Measurements from ENCODE around the gene AAMDC.
"Not testable (repeated sequence)": the region's sequence is repeated elsewhere in the genome, so short reads cannot be mapped to it uniquely, and the experiment has no call there.

The AAMDC gene

DNA sequence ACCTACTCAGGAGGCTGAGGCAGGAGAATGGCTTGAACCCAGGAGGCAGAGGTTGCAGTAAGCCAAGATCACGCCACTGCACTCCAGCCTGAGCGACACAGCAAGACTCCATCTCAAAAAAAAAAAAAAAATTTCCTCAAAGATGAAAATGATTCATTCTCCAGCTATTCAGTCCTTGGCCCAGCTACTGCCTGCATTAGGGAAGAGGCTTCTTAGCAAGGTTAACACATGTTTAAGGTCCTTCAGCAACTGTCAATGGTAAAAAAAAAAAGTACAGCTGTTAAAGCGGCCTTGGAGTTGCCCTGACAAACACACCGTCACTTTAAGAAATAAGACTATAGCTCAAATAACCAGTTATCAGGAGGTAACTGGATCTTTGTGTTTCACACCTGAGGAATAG, 57.3 kb downstream of the AAMDC start:
- DNase-seq; intact Hi-C loops (cut with DNase I): not testable (repeated sequence)

DNA sequence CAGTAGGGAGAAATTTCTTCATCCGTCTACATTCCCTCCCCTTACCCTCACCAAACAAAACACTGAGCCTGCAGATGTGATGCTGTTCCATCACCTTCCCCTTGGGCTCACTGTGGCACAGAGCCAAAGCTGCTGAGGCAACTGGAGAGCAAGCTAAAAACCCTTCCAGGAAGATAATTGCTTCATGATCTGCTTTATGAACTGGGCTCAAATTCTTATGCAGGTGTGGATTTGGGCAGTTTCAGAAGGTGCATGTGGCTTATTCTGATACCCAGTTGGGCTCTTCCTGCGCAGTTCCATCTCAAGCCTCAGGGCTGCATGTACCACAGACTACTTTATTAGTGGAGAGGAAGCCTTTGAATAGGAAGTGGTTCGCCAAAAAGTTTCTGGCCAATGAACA, 58.3 kb downstream of the AAMDC start:
- intact Hi-C loops (cut with DNase I): no loop called here
- DNase-seq: peak in 3 of 42 donors; percentile 5 to 18 (median 10)

DNA sequence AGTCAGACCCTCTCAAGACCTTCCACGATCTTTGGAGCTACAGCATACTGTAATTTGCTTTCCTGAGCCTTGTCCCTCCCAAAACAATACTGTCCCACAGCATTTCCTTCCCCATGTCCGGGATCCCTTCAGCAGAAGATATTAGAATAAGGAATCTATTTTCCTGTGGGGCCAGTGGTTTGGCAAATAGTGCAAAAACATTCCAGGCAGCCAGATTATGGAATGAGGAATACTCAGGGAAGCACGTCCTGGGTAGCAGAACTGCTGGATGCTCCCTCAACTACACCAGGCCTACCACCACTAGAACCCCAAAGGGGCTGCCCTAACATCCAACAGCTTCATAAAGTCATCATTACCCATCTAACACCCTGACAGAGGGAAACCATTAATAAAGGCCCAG, 61.5 kb downstream of the AAMDC start:
- no peak for DNase-seq
- intact Hi-C loops (cut with DNase I): no loop called here

DNA sequence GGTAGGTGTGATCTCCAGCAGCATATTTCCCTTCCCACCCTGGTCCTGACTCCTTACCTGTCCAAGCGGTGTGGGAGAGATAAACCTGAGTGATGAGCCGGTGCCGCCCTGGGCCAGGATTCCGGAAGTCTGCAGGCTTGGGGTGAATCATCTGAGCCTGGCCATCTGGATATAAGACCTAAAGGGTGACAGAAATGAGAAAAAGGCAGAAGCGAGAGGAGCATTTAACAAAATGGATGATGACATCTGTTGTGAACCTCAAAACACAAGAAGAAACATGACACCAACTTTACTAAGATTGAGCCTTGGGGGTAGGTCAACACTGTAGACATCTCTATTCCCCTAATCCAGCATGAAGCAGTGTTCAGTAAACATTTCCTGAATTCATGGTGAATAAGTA, 62.8 kb downstream of the AAMDC start:
- DNase-seq: no peak
- intact Hi-C loops (cut with DNase I): no loop called here

DNA sequence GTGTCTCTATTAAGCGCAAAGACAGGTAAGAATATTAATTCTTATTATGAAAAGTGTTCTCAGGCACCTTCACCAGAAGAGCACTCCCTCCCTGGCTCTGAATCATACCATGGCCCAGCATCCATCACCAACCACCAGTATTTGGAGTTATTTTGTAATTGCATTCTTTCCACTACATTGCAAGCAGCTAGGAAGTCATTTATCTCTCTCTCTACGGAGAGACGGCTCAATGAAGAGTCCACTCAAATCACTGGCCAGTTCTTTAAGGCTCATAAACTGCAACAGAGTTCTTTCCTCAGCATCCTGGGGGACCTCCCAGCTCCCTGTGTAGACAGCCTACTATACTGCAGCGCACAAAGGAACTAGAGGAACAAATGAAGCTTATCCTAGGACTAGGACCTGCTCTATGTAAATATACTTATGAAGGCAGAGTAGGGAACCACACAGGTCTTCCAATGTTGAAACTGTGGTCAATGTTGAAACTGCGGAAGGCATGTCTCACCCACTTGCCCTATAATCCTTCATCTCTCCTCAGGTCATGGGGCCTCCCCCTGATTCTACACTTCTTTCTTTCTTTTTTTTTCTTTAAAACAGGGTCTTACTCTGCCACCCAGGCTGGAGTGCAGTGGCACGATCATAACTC, 63.4 kb downstream of the AAMDC start:
- no peak for DNase-seq
- intact Hi-C loops (cut with DNase I): no loop called here

DNA sequence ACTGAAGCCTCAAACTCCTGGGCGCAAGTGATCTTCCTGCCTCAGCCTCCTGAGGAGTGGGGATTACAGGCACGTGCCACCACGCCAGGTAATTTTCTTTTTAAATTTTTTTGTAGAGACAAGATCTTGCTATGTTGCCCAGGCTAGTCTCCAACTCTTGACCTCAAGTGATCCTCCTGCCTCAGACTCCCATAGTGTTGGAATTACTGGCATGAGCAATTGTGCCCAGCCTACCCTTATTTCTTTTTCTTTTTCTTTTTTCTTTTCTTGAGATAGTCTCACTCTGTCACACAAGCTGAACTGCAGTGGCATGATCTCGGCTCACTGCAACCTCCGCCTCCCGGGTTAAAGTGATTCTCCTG, 63.9 kb downstream of the AAMDC start:
- intact Hi-C loops (cut with DNase I): no loop called here
- DNase-seq: no peak

DNA sequence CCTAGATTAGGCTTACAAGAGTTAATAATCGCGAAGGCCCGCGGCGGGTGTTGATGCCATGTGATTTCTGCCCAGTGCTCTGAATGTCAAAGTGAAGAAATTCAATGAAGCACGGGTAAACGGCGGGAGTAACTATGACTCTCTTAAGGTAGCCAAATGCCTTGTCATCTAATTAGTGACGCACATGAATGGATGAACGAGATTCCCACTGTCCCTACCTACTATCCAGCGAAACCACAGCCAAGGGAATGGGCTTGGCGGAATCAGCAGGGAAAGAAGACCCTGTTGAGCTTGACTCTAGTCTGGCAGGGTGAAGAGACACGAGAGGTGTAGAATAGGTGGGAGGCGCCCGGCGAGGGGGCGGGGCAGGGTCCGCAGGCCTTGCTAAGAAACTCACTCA, 65.5 kb downstream of the AAMDC start:
- no peak for DNase-seq
- intact Hi-C loops (cut with DNase I): no loop called here

DNA sequence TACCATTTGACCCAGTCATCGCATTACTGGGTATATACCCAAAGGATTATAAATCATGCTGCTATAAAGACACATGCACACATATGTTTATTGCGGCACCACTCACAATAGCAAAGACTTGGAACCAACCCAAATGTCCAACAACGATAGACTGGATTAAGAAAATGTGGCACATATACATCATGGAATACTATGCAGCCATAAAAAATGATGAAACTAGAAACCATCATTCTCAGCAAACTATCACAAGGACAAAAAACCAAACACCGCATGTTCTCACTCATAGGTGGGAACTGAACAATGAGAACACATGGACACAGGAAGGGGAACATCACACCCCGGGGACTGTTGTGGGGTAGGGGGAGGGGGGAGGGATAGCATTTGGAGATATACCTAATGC, 68.1 kb downstream of the AAMDC start:
- DNase-seq; intact Hi-C loops (cut with DNase I): not testable (repeated sequence)

DNA sequence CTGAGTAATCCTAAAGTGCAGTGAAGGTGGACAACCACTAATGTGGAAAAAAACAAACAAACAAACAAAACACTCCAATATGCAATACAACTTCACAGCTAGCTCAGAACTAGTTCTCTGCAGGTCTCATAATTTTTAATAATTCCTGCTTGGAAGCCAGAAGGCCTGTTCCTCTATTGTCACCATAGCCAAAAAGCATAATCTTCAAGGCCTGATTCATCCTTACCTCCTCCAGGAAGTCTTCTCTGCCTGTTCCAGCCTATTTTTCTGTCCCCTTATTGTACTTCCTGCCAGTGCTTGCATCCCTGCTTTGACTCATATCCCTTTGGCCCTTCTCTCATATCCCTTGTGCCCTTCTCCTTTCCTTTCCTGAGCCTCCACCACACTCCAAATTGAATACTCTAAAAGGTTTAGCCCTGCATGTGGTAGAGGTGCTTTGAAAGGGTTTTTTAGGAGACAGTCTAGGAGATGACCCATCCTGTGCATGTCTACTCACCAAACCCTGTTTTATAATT, 69.2 kb downstream of the AAMDC start:
- DNase-seq; intact Hi-C loops (cut with DNase I): not testable (repeated sequence)

DNA sequence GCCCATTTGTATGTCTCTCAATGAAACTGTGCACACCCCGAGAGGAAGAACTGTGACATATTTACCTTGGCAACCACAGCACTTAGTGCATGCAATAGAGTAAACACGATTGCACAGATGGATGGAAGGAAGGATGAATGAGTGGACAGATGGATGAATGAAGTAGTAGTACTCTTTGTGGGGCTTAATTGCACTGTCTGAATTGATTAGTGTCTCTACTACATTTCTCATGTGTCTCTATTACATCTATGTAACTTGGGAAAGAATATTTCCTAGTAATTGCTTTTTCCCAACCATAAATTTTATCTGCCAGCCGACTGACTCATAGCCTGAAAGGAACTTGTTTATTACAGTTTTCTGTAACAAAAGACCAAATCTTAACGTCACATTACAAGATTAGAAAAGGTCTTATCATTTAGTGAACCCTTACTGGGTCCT, 69.7 kb downstream of the AAMDC start:
- DNase-seq; intact Hi-C loops (cut with DNase I): not testable (repeated sequence)

DNA sequence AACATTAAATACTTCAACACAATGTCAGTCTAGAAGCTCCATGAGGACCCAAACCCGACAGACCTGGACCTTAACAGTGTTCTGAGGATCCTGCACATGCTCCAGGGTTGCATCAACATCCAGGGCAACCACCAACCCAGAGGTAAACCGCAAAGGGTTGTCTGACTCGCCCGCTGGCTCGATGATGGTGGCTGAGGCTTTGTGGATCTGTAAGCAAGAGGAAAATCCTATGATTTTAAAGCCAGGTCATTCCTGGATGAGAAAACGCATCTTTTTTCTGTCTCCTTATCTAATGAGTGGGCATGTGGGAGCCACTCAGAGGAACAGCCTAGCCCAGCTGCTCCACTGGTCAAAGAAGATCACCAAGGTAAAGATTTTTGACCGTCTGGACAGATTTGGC, 70.3 kb downstream of the AAMDC start:
- DNase-seq; intact Hi-C loops (cut with DNase I): not testable (repeated sequence)

DNA sequence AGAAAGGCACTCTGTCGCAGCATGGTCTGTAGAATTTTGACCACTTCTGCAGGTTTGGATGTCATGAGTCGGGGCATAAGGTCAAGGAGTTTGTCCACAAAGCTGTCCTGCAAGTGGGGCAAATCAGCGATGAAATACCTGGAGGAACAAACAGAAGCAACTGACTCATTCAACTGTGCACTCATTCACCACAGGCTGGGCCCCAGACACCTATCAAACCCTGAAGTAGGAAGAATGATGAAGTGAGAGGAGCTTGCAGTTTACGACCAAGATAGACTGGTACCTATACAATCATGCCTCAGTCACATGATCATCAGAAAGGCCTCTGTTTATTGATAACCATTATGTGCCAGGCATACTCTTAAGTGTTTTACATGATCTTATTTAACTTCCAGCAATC, 70.8 kb downstream of the AAMDC start:
- DNase-seq; intact Hi-C loops (cut with DNase I): not testable (repeated sequence)

DNA sequence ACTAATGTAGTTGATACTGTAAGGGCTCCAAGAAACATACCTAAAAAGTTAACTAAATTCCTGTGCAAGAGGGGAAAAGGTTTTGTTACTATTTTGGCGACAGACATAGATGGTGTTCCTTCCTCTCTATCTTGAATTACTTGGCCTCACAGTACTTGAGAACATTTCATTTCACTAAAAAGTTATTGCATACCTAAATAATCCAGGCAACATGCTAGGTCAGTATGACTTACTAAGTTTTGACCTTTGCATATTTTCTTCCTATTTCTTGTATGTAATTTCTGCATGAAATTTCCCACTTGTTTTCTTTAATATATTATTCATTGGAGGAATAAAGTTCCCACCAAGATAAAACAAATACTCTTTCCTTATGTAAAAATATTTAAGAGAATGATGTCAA, 74.0 kb downstream of the AAMDC start:
- intact Hi-C loops (cut with DNase I): not testable (repeated sequence)

DNA sequence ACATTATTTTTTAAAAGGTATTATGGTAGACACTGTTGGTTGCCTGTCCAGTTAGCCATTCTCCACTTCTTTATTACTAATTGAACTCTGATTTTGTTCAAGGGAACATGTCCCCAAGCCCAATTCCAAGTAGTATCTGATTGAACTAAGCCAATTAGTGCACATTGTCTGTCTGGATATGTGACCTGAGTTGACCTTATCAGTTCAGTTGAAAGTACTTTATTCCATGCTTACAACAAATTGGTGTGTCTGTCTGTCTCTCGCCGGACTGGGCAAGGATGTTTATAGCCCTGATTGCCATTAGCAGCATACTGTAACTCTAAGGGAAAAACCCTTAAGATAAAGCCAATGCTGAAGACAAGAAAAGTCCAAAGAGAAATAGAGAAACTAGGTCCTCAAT, 87.9 kb downstream of the AAMDC start:
- no peak for DNase-seq
- intact Hi-C loops (cut with DNase I): no loop called here

More for the DNA sequence above, 74.0 kb downstream of the AAMDC start:
- not testable (repeated sequence) for DNase-seq

DNA sequence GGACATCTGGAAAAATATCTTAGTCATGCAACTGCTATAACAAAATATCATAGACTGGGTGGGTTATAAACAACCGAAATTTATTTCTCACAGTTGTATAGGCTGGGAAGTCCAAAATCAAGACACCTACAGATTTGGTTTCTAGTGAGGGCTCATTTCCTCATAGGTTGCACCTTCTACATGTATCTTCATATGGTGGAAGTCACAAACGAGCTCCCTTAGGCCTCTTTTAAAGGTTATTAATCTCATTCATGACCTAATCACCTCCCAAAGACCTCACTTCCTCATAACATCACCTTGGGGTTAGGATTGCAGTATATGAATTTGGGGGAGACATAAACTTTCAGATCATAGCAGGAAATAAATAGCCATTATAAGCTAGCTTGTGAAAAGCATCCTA, 88.3 kb downstream of the AAMDC start:
- no peak for DNase-seq
- intact Hi-C loops (cut with DNase I): no loop called here

DNA sequence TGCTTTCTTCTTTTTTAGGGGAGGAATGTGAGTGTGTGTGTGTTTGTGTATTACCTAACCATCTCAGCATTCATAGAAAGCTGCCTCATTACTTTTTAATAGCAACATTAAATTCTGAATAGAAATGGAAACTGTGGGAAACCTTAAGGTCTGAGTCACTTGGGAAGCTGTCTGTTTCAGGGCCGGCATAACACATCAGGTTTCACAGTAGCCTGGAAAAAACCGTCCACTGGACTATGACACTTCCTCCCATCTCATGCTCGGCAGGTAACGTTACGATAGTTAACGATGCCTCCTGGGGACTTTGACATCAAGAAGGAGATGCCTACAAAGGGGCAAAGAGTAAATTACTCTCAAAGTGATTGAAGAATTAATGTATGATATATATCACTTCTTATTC, 89.9 kb downstream of the AAMDC start:
- intact Hi-C loops (cut with DNase I); DNase-seq: not testable (repeated sequence)

DNA sequence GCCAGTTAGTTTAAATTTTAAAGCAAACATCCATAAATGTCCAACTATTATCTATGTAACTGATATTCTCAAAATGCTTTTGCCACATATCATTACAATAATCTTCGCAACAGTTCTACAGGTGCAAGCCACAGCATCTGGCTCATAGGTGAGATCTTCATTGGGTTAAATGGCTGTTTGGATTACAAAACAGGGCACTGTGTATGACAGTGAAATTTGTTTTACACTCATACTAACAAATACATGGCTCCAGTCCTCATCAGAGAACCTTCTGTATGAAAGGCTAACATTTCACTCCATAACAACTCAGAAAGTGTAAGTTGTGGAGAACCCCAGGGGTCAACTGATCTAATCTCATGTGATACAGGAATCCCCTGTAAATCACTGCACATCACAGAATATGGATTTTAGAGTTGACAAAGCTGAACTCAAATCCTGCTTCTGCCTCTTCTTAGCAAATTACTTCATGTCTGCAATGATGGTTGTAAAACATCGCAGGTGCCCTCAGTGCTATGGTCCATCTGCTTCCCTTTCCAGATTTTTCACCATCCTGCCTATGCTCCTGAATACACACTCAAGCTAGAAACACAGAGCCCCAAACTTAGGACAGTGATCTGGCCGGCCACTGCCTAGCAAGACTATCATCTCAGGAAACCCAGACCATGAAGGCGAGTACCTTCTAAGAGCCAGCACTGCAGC, 92.8 kb downstream of the AAMDC start:
- intact Hi-C loops (cut with DNase I); DNase-seq: not testable (repeated sequence)

DNA sequence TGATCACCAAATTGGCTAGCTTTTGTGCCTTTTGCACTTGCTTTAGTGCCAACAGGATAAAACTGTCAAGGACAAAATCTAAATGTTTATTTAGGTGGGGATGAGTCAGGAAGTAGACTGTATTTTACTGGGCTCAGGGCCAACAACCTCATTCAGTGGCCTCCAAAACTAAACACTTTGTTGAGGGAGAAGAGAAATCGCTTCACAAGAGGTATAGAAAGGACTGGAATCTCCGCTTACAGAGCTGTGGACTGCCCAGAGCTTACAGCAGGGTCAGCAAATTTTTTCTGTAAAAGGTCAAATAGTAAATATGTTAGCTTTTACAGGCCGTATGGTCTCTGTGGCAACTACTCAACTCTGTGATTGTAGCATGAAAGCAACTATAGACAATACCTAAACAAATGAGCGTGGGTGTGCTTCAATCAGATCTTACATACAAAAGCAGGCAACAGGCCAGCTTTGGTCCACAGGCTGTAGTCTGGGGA, 93.4 kb downstream of the AAMDC start:
- DNase-seq: not testable (repeated sequence)

DNA sequence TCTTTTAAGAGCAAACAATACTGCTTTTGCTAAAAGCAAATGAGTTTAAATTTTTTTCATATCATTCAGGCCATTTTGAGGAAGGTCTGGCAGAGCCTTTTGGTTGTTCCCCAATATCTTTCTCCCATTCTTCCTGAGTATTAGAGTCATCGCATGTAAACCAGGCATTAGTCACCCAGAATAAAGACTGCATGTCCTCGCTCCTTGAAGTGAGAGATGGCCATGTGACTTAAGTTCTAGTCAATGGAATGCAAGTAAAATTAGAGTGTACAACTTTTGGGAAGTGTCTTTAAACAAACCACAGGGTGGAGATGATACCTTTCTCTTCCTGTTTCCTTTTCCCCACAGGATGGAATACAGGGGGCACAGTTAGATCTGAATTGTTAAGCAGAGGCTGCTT, 96.8 kb downstream of the AAMDC start:
- intact Hi-C loops (cut with DNase I); DNase-seq: not testable (repeated sequence)

More for the DNA sequence above, 93.4 kb downstream of the AAMDC start:
- intact Hi-C loops (cut with DNase I): not testable (repeated sequence)
